ENCODE measurements around the gene CFAP20DC. TPM values are rescaled to one million over a fixed set of nuclear protein-coding genes. Genes with fewer than 3 reads are reported as not detected.
"Not testable (repeated sequence)": the region's sequence is repeated elsewhere in the genome, so short reads cannot be mapped to it uniquely, and the experiment has no call there.

CFAP20DC gene
- total RNA-seq, 1 donor from 2014 or later, result 0.86 TPM

DNA sequence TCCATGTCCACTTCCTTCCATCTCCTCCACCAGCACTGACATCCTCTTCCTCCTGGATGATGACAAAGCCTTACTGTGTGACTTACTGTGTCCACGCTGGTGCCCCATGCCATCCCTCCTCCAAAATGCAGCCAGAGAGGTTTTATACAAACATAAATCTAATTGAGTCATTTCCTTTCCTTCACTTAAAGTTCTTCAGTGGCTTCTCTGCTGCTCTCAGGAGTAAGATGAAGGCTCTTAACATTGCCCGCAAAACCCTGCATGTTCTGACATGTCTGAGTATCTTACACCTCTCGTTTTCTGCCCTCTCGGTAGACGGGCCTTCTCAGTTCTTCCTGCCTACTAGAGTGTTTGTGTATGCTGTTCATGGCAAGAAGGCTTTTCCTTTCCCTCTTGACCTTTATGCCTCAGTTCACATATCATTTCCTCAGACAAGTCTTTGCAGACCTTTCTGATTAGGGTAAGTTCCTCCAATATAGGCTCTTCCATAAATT, 175.5 kb downstream of the CFAP20DC start:
- Mint-ChIP-seq H3K27ac (peak overlapping the region; percentile 65), H3K36me3 (ENCODE audit: low read depth) (no peaks in the 10 kb centered on the region), H3K4me3 (no peak overlapping the region), H3K4me1 (ENCODE audit: low read depth) (peaks cover 14% of the 10 kb centered on the region), H3K9me3 (no peaks in the 10 kb centered on the region), H3K27me3 (ENCODE audit: insufficient read depth) (no peaks in the 10 kb centered on the region)
- no peak for DNase-seq (ENCODE audit: low spot score)
- intact Hi-C loops (cut with micrococcal nuclease), result loop anchor here (1.0 to 10.0 kb wide), 3 partner anchors 25 to 581 kb away; no protein-coding TSS in a partner anchor

DNA sequence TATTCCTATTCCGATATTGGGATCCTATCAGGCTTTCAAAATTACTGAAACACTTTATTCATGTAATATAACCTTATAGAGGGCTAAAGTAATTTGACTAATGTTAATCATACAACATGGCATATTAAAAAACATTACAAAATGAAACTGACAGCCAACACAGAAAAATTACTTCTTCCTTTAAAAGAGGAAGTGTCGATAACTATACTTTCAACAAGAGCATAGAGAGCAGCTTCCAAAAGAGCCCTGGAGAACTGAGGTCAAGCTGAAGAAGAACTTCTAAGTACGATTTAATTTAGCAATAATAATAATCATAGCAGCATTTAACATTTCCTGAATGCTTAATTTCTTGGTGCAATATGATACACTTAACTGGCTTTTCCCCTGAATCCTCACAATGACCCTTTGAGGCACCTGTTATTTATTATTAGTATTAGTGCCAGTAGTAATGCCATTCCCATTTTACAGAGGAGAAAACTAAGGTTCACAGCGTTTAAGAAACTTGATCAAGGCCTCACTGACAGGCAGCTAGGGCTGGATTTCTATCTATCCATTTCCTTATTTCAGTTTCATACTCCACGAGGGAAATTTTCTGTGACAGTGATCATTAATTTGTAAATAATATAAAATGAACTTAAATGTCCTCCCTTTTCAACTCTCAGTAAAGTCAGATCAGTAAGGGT, 181.6 kb downstream of the CFAP20DC start:
- peaks cover 6% of the 10 kb centered on the region for H3K27me3 Mint-ChIP-seq (ENCODE audit: insufficient read depth)
- intact Hi-C loops (cut with micrococcal nuclease), result no loop called here
- no peak for DNase-seq (ENCODE audit: low spot score)
- no peaks in the 10 kb centered on the region for H3K9me3 Mint-ChIP-seq
- H3K27ac Mint-ChIP-seq, result no peak overlapping the region
- no peaks in the 10 kb centered on the region for H3K4me1 Mint-ChIP-seq (ENCODE audit: low read depth)
- H3K36me3 Mint-ChIP-seq (ENCODE audit: low read depth), result no peaks in the 10 kb centered on the region
- H3K4me3 Mint-ChIP-seq, result no peak overlapping the region

- DNase-seq (ENCODE audit: low spot score), result no peak
- intact Hi-C loops (cut with micrococcal nuclease), result no loop called here
- H3K4me3 Mint-ChIP-seq, result no peak overlapping the region
- no peak overlapping the region for H3K27ac Mint-ChIP-seq
- no peaks in the 10 kb centered on the region for H3K9me3 Mint-ChIP-seq
- H3K36me3 Mint-ChIP-seq (ENCODE audit: low read depth), result no peaks in the 10 kb centered on the region
- no peaks in the 10 kb centered on the region for H3K4me1 Mint-ChIP-seq (ENCODE audit: low read depth)
- peaks cover 6% of the 10 kb centered on the region for H3K27me3 Mint-ChIP-seq (ENCODE audit: insufficient read depth)
Observed at GRCh38 chr3:58867621-58868020, 182.2 kb downstream of the CFAP20DC start.

GRCh38 chr3:58866079-58866478, 183.7 kb downstream of the CFAP20DC start:
- intact Hi-C loops (cut with micrococcal nuclease), result no loop called here
- no peak overlapping the region for H3K4me3 Mint-ChIP-seq
- no peak for DNase-seq (ENCODE audit: low spot score)

DNA sequence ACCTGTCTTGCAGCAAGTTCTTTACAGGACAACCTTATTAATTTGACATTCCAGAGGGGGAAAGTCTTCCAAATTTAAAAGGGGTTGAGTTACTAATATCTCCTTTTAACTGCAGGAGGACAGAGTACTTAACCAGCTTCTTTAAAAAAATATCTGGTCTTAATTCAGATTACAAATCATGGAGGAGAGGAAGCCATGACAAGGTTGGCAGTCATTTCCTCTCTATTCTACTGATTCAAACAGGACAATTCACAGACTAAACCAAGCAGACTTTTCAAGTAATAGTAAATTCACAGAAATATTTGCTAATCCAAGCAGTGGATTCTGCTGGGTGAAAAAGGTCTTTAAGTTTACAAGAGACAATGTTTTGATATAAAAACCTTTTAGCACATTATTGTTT, 185.3 kb downstream of the CFAP20DC start:
- H3K9me3 Mint-ChIP-seq, result no peaks in the 10 kb centered on the region
- H3K27ac Mint-ChIP-seq, result no peak overlapping the region
- H3K4me3 Mint-ChIP-seq, result no peak overlapping the region
- H3K27me3 Mint-ChIP-seq (ENCODE audit: insufficient read depth), result peaks cover 6% of the 10 kb centered on the region
- no peaks in the 10 kb centered on the region for H3K36me3 Mint-ChIP-seq (ENCODE audit: low read depth)
- DNase-seq (ENCODE audit: low spot score), result no peak
- no peaks in the 10 kb centered on the region for H3K4me1 Mint-ChIP-seq (ENCODE audit: low read depth)
- intact Hi-C loops (cut with micrococcal nuclease), result no loop called here

More at GRCh38 chr3:58866079-58866478, 183.7 kb downstream of the CFAP20DC start:
- H3K4me1 Mint-ChIP-seq (ENCODE audit: low read depth), result no peaks in the 10 kb centered on the region
- no peaks in the 10 kb centered on the region for H3K36me3 Mint-ChIP-seq (ENCODE audit: low read depth)
- H3K27me3 Mint-ChIP-seq (ENCODE audit: insufficient read depth), result peaks cover 6% of the 10 kb centered on the region
- no peak overlapping the region for H3K27ac Mint-ChIP-seq
- H3K9me3 Mint-ChIP-seq, result no peaks in the 10 kb centered on the region

GRCh38 chr3:58863206-58863605, 186.6 kb downstream of the CFAP20DC start:
- no peak overlapping the region for H3K4me3 Mint-ChIP-seq
- H3K4me1 Mint-ChIP-seq (ENCODE audit: low read depth), result no peaks in the 10 kb centered on the region
- H3K27me3 Mint-ChIP-seq (ENCODE audit: insufficient read depth), result peaks cover 6% of the 10 kb centered on the region
- intact Hi-C loops (cut with micrococcal nuclease), result no loop called here
- no peak for DNase-seq (ENCODE audit: low spot score)
- no peaks in the 10 kb centered on the region for H3K36me3 Mint-ChIP-seq (ENCODE audit: low read depth)
- H3K27ac Mint-ChIP-seq, result no peak overlapping the region
- H3K9me3 Mint-ChIP-seq, result no peaks in the 10 kb centered on the region

- Mint-ChIP-seq H3K36me3 (ENCODE audit: low read depth) (no peaks in the 10 kb centered on the region), H3K27ac (no peak overlapping the region), H3K4me1 (ENCODE audit: low read depth) (no peaks in the 10 kb centered on the region), H3K4me3 (no peak overlapping the region), H3K9me3 (no peaks in the 10 kb centered on the region), H3K27me3 (ENCODE audit: insufficient read depth) (peaks cover 6% of the 10 kb centered on the region)
- no peak for DNase-seq (ENCODE audit: low spot score)
- intact Hi-C loops (cut with micrococcal nuclease), result no loop called here
Observed at GRCh38 chr3:58861551-58861950, 188.3 kb downstream of the CFAP20DC start.

DNA sequence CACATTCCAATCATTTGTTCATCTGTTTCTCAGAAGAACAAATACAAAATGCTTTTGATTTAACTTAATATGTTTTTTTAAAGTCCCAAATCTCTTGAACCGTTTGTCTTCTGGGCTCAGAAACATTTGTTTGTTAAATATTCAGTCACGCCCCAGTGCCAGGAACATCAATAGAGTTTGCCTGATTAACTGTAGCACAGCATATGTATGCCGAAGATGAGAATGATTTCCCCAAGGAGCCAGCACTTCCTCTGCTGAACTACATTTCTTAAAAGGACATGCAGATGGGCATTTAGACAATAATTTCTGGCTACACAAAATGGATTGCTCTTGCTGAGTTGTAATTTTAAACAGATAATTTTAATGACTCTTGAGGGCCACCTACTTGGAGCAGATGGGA, 191.7 kb downstream of the CFAP20DC start:
- intact Hi-C loops (cut with micrococcal nuclease), result no loop called here

GRCh38 chr3:58857402-58857801, 192.4 kb downstream of the CFAP20DC start:
- Mint-ChIP-seq H3K9me3 (no peaks in the 10 kb centered on the region), H3K27me3 (ENCODE audit: insufficient read depth) (no peaks in the 10 kb centered on the region), H3K27ac (no peak overlapping the region), H3K4me3 (no peak overlapping the region), H3K36me3 (ENCODE audit: low read depth) (no peaks in the 10 kb centered on the region), H3K4me1 (ENCODE audit: low read depth) (no peaks in the 10 kb centered on the region)
- intact Hi-C loops (cut with micrococcal nuclease), result no loop called here
- no peak for DNase-seq (ENCODE audit: low spot score)

More for the DNA sequence above, 191.7 kb downstream of the CFAP20DC start:
- no peak for DNase-seq (ENCODE audit: low spot score)
- no peaks in the 10 kb centered on the region for H3K9me3 Mint-ChIP-seq
- no peaks in the 10 kb centered on the region for H3K36me3 Mint-ChIP-seq (ENCODE audit: low read depth)
- no peak overlapping the region for H3K4me3 Mint-ChIP-seq
- H3K27ac Mint-ChIP-seq, result no peak overlapping the region
- no peaks in the 10 kb centered on the region for H3K4me1 Mint-ChIP-seq (ENCODE audit: low read depth)
- no peaks in the 10 kb centered on the region for H3K27me3 Mint-ChIP-seq (ENCODE audit: insufficient read depth)

DNA sequence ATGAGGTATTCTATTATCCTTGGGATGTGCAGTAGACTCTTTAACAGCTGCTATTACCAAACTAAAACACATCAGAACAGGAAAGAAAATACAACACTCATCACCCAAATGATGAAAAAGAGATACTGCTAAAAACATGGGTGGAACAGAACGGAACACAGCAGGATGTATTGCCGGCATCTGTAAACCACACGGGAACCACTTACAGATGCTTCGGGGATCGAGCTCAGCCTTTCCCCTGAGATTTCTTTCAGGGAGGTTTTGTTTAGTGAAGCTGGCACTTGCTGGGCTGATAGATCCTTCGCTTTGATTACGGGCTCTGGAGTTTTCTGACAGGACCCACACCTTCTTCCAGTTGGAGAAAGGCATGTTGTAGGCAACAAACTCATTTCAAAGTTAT, 201.0 kb downstream of the CFAP20DC start:
- Mint-ChIP-seq H3K27ac (no peak overlapping the region), H3K36me3 (ENCODE audit: low read depth) (no peaks in the 10 kb centered on the region), H3K27me3 (ENCODE audit: insufficient read depth) (no peaks in the 10 kb centered on the region), H3K9me3 (no peaks in the 10 kb centered on the region), H3K4me3 (no peak overlapping the region), H3K4me1 (ENCODE audit: low read depth) (no peaks in the 10 kb centered on the region)
- intact Hi-C loops (cut with micrococcal nuclease), result no loop called here
- no peak for DNase-seq (ENCODE audit: low spot score)

- intact Hi-C loops (cut with micrococcal nuclease); H3K36me3 Mint-ChIP-seq (ENCODE audit: low read depth); H3K4me1 Mint-ChIP-seq (ENCODE audit: low read depth): not testable (repeated sequence)
Observed at GRCh38 chr3:58842050-58842747, 207.6 kb downstream of the CFAP20DC start.

GRCh38 chr3:58840949-58841348, 208.9 kb downstream of the CFAP20DC start:
- Mint-ChIP-seq H3K4me1 (ENCODE audit: low read depth) (no peaks in the 10 kb centered on the region), H3K4me3 (no peak overlapping the region), H3K27me3 (ENCODE audit: insufficient read depth) (peaks cover 3% of the 10 kb centered on the region), H3K36me3 (ENCODE audit: low read depth) (no peaks in the 10 kb centered on the region), H3K27ac (no peak overlapping the region), H3K9me3 (no peaks in the 10 kb centered on the region)
- intact Hi-C loops (cut with micrococcal nuclease), result no loop called here
- no peak for DNase-seq (ENCODE audit: low spot score)

More at GRCh38 chr3:58842050-58842747, 207.6 kb downstream of the CFAP20DC start:
- DNase-seq (ENCODE audit: low spot score); H3K9me3 Mint-ChIP-seq; H3K27me3 Mint-ChIP-seq (ENCODE audit: insufficient read depth); H3K4me3 Mint-ChIP-seq; H3K27ac Mint-ChIP-seq: not testable (repeated sequence)

GRCh38 chr3:58839964-58840363, 209.9 kb downstream of the CFAP20DC start:
- Mint-ChIP-seq H3K27ac (no peak overlapping the region), H3K4me1 (ENCODE audit: low read depth) (no peaks in the 10 kb centered on the region), H3K4me3 (no peak overlapping the region), H3K36me3 (ENCODE audit: low read depth) (no peaks in the 10 kb centered on the region), H3K27me3 (ENCODE audit: insufficient read depth) (peaks cover 3% of the 10 kb centered on the region), H3K9me3 (no peaks in the 10 kb centered on the region)
- DNase-seq (ENCODE audit: low spot score), result no peak
- intact Hi-C loops (cut with micrococcal nuclease), result no loop called here
